DOHH2 (cell line): ENCODE data around the gene MLXIPL.
"Not testable (repeated sequence)": the region's sequence is repeated elsewhere in the genome, so short reads cannot be mapped to it uniquely, and the experiment has no call there.

Experiments used
- H3F3A ChIP-seq: fragments of 200-600 bp; sonication (generic), shearing (Covaris generic); 2 replicates; pipeline ENCODE4 v1.6.0; 2016; ENCODE audit warnings: antibody characterized with exemption, mild to moderate bottlenecking; ENCODE audit not compliant: control insufficient read depth, insufficient read depth
- H3K27ac ChIP-seq: fragments of 200-600 bp; sonication (generic); 2 replicates; pipeline ENCODE4 v1.5.1; 2014; ENCODE audit warnings: low read depth, mild to moderate bottlenecking, low read length, moderate library complexity
- H3K27me3 ChIP-seq: fragments of 200-600 bp; sonication (generic); 2 replicates; pipeline ENCODE4 v1.6.1; 2014; ENCODE audit warnings: mild to moderate bottlenecking, low read length, mixed read lengths; ENCODE audit not compliant: control insufficient read depth
- H3K36me3 ChIP-seq: fragments of 200-600 bp; sonication (generic); 2 replicates; pipeline ENCODE4 v1.6.1; 2014; ENCODE audit warnings: mild to moderate bottlenecking, low read length, moderate library complexity, mixed read lengths; ENCODE audit not compliant: control insufficient read depth
- H3K4me1 ChIP-seq: fragments of 200-600 bp; sonication (generic); 2 replicates; pipeline ENCODE4 v1.6.1; 2014; ENCODE audit warnings: mild to moderate bottlenecking, low read length, mixed read lengths; ENCODE audit not compliant: control insufficient read depth
- H3K4me2 ChIP-seq: fragments of 200-600 bp; sonication (generic); 2 replicates; pipeline ENCODE4 v1.6.0; 2014; ENCODE audit warnings: mild to moderate bottlenecking, low read length, moderate library complexity
- H3K4me3 ChIP-seq: fragments of 200-600 bp; sonication (generic); 2 replicates; pipeline ENCODE4 v1.5.1; 2014; ENCODE audit warnings: mild to moderate bottlenecking, low read length, mixed read lengths
- H3K79me2 ChIP-seq: fragments of 200-600 bp; sonication (generic); 2 replicates; pipeline ENCODE4 v1.6.1; 2014; ENCODE audit warnings: mild to moderate bottlenecking, low read length, mixed read lengths; ENCODE audit not compliant: control insufficient read depth
- H3K9me2 ChIP-seq: fragments of 200-600 bp; sonication (generic); replicated peaks from 2 replicates; pipeline ENCODE4 v1.6.1; 2014; ENCODE audit warnings: mild to moderate bottlenecking, low read length, mixed read lengths; ENCODE audit not compliant: control insufficient read depth
- H3K9me3 ChIP-seq: fragments of 200-600 bp; sonication (generic); 2 replicates; pipeline ENCODE4 v1.6.1; 2014; ENCODE audit warnings: antibody characterized with exemption, low read length, mixed read lengths; ENCODE audit not compliant: control insufficient read depth, insufficient read depth
- H4K20me1 ChIP-seq: fragments of 200-600 bp; sonication (generic); 2 replicates; pipeline ENCODE4 v1.6.0; 2014; ENCODE audit warnings: low read depth, mild to moderate bottlenecking, antibody characterized with exemption, low read length, moderate library complexity; ENCODE audit not compliant: control insufficient read depth, insufficient read depth
- CTCF ChIP-seq: fragments of 200-600 bp; sonication (generic); IDR thresholded peaks from one replicate; pipeline ENCODE4 v1.5.1; 2014; ENCODE audit warnings: antibody characterized with exemption, mild to moderate bottlenecking, low read depth, low read length; ENCODE audit not compliant: poor library complexity, severe bottlenecking
- EZH2phosphoT487 ChIP-seq: fragments of 200-600 bp; sonication (generic); IDR thresholded peaks from 2 replicates; pipeline ENCODE4 v1.6.1; 2017; ENCODE audit warnings: borderline replicate concordance, mild to moderate bottlenecking, antibody characterized with exemption, low read length, moderate library complexity, mixed read lengths

The MLXIPL gene

GRCh38 chr7:73615886-73616285, 8.4 kb downstream of the MLXIPL start:
- Histone ChIP-seq H3K4me1 (no peaks in the 10 kb centered on the region), H4K20me1 (no peaks in the 10 kb centered on the region), H3K4me3 (no peak overlapping the region), H3K9me3 (no peaks in the 10 kb centered on the region), H3K36me3 (no peaks in the 10 kb centered on the region), H3K9me2 (no peaks in the 10 kb centered on the region), H3K79me2 (no peaks in the 10 kb centered on the region), H3K27me3 (peaks cover 22% of the 10 kb centered on the region), H3K4me2 (no peak overlapping the region), H3K27ac (no peak overlapping the region), H3F3A (no peaks in the 10 kb centered on the region)
- no peak for TF ChIP-seq EZH2phosphoT487
- no peak for TF ChIP-seq CTCF

GRCh38 chr7:73614937-73615336, 9.4 kb downstream of the MLXIPL start:
- H3K27me3 ChIP-seq = peaks cover 26% of the 10 kb centered on the region
- not testable (repeated sequence) for H3F3A ChIP-seq, H3K36me3 ChIP-seq, H3K27ac ChIP-seq, H4K20me1 ChIP-seq, H3K4me1 ChIP-seq, H3K4me2 ChIP-seq, H3K9me3 ChIP-seq, H3K79me2 ChIP-seq, H3K4me3 ChIP-seq, H3K9me2 ChIP-seq

- H3F3A ChIP-seq = no peaks in the 10 kb centered on the region
- no peaks in the 10 kb centered on the region for H3K4me1 ChIP-seq
- peaks cover 28% of the 10 kb centered on the region for H3K27me3 ChIP-seq
- H4K20me1 ChIP-seq = no peaks in the 10 kb centered on the region
- no peak overlapping the region for H3K4me2 ChIP-seq
- no peaks in the 10 kb centered on the region for H3K79me2 ChIP-seq
- no peaks in the 10 kb centered on the region for H3K9me2 ChIP-seq
- H3K36me3 ChIP-seq = no peaks in the 10 kb centered on the region
- no peak overlapping the region for H3K4me3 ChIP-seq
- no peaks in the 10 kb centered on the region for H3K9me3 ChIP-seq
- TF ChIP-seq CTCF (no peak), EZH2phosphoT487 (no peak)
- no peak overlapping the region for H3K27ac ChIP-seq
Measured at GRCh38 chr7:73613954-73614735, 10.2 kb downstream of the MLXIPL start.

GRCh38 chr7:73612598-73613269, 11.6 kb downstream of the MLXIPL start:
- Histone ChIP-seq H3K4me1 (no peaks in the 10 kb centered on the region), H3K27me3 (peaks cover 28% of the 10 kb centered on the region), H4K20me1 (no peaks in the 10 kb centered on the region), H3K36me3 (no peaks in the 10 kb centered on the region), H3K4me3 (no peak overlapping the region), H3K9me3 (no peaks in the 10 kb centered on the region), H3K4me2 (no peak overlapping the region), H3K27ac (no peak overlapping the region), H3K9me2 (no peaks in the 10 kb centered on the region), H3K79me2 (no peaks in the 10 kb centered on the region), H3F3A (no peaks in the 10 kb centered on the region)
- TF ChIP-seq CTCF = no peak
- no peak for TF ChIP-seq EZH2phosphoT487
